ENCODE results near the gene FIG4. TPM values are rescaled to one million over a fixed set of nuclear protein-coding genes. Genes with fewer than 3 reads are reported as not detected.
"Not testable (repeated sequence)": the region's sequence is repeated elsewhere in the genome, so short reads cannot be mapped to it uniquely, and the experiment has no call there.

FIG4 gene
- total RNA-seq, 1 donor from 2014 or later: 13.0 TPM

DNA sequence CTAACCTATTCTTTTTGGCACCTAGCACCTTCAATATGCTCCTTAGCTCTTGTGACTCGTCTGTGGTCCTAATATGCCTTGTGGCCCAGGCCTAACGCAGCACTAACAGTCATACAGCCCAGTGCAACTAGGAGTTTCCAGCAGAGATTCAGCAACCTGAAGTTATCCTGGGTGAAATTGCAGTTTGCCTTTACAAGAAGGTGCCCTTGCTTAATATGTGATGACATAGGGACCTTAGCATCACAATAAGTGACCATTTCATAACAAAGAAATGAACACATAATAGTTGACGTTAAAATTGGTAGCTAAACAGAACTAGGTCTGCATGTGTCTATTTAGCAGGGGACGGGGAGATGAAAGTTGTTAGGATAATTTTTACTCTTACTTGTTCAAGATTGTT, 10.1 kb downstream of the FIG4 start:
- Mint-ChIP-seq H3K36me3 (ENCODE audit: low read depth) (peaks cover 2% of the 10 kb centered on the region), H3K4me3 (ENCODE audit: unreplicated experiment) (no peak overlapping the region), H3K9me3 (ENCODE audit: low read depth) (no peaks in the 10 kb centered on the region), H3K27me3 (ENCODE audit: low read depth) (no peaks in the 10 kb centered on the region), H3K27ac (ENCODE audit: unreplicated experiment) (no peak overlapping the region), H3K4me1 (ENCODE audit: low read depth) (peaks cover 8% of the 10 kb centered on the region)
- no peak for DNase-seq (ENCODE audit: low spot score)
- TF ChIP-seq, protein P1, sequence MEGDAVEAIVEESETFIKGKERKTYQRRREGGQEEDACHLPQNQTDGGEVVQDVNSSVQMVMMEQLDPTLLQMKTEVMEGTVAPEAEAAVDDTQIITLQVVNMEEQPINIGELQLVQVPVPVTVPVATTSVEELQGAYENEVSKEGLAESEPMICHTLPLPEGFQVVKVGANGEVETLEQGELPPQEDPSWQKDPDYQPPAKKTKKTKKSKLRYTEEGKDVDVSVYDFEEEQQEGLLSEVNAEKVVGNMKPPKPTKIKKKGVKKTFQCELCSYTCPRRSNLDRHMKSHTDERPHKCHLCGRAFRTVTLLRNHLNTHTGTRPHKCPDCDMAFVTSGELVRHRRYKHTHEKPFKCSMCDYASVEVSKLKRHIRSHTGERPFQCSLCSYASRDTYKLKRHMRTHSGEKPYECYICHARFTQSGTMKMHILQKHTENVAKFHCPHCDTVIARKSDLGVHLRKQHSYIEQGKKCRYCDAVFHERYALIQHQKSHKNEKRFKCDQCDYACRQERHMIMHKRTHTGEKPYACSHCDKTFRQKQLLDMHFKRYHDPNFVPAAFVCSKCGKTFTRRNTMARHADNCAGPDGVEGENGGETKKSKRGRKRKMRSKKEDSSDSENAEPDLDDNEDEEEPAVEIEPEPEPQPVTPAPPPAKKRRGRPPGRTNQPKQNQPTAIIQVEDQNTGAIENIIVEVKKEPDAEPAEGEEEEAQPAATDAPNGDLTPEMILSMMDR (IDR thresholded peaks at IDR 0.05): no peak

DNA sequence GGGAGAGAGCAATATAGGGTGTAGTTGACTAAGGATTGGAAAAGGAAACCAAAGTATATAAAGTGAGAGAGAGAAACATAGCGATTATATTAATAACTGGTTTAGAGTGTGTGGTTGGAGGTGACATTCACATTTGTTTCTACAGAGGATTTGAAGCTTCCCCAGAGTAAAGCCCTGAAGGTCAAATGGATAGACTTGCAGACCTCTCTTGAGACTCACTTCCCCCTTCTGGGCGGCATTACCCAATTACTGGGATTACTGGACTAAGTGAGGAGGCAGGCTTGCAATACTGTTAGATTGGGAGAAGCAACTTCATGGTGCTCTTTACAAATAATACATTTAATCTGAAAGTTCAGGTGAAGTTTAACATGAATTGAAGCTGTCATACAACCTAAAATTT, 10.7 kb downstream of the FIG4 start:
- TF ChIP-seq, protein P1 (IDR thresholded peaks at IDR 0.05): no peak
- no peaks in the 10 kb centered on the region for H3K36me3 Mint-ChIP-seq (ENCODE audit: low read depth)
- no peak for DNase-seq (ENCODE audit: low spot score)
- no peak overlapping the region for H3K27ac Mint-ChIP-seq (ENCODE audit: unreplicated experiment)
- H3K4me3 Mint-ChIP-seq (ENCODE audit: unreplicated experiment): no peak overlapping the region
- H3K27me3 Mint-ChIP-seq (ENCODE audit: low read depth): no peaks in the 10 kb centered on the region
- peaks cover 8% of the 10 kb centered on the region for H3K4me1 Mint-ChIP-seq (ENCODE audit: low read depth)
- no peaks in the 10 kb centered on the region for H3K9me3 Mint-ChIP-seq (ENCODE audit: low read depth)

DNA sequence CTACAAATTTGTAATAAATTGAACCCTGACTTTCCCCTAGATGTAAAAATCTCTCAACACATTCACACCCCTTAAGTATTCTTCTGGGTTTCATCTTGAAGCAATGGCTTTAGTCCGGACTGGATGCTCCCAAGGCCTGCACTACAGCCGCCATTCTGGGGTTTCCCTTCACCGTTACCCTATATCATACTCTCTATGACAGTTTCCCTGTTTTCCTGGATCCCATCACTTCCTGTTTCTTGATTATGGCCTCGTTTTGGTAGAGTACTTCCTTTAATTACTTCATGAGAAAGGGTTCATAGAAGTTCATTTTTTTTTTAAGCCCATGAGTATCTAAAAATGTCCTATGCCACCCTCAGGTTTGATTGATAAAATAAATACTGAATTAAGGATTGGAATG, 11.7 kb downstream of the FIG4 start:
- no peak overlapping the region for H3K27ac Mint-ChIP-seq (ENCODE audit: unreplicated experiment)
- TF ChIP-seq, protein P1 (IDR thresholded peaks at IDR 0.05): no peak
- H3K27me3 Mint-ChIP-seq (ENCODE audit: low read depth): no peaks in the 10 kb centered on the region
- no peak for DNase-seq (ENCODE audit: low spot score)
- no peaks in the 10 kb centered on the region for H3K36me3 Mint-ChIP-seq (ENCODE audit: low read depth)
- H3K4me3 Mint-ChIP-seq (ENCODE audit: unreplicated experiment): no peak overlapping the region
- H3K9me3 Mint-ChIP-seq (ENCODE audit: low read depth): no peaks in the 10 kb centered on the region
- H3K4me1 Mint-ChIP-seq (ENCODE audit: low read depth): peaks cover 3% of the 10 kb centered on the region

DNA sequence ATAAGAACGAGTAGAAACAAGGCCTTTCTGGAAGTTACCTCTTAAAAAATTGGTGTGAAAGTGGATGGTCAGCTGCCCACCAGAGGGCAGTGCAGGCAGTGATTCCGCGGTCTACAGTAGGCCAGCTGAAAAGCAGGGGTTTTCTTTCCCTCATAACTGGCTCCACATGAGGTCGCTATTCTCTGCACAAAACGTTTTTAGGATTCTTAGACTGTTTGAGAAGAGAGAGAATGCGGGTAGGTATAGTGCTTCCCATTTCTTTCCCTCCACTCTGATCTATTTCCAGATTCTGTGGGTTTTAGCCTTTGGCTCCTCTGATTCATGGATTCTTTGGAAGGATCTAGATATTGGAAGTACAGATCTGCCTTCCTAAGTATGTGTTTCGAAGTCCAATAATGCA, 14.2 kb downstream of the FIG4 start:
- no peak overlapping the region for H3K4me3 Mint-ChIP-seq (ENCODE audit: unreplicated experiment)
- H3K4me1 Mint-ChIP-seq (ENCODE audit: low read depth): peaks cover 3% of the 10 kb centered on the region
- peaks cover 20% of the 10 kb centered on the region for H3K9me3 Mint-ChIP-seq (ENCODE audit: low read depth)
- no peak overlapping the region for H3K27ac Mint-ChIP-seq (ENCODE audit: unreplicated experiment)
- TF ChIP-seq, protein P1 (IDR thresholded peaks at IDR 0.05): peak; percentile 100
- peaks cover 7% of the 10 kb centered on the region for H3K36me3 Mint-ChIP-seq (ENCODE audit: low read depth)
- DNase-seq (ENCODE audit: low spot score): no peak
- H3K27me3 Mint-ChIP-seq (ENCODE audit: low read depth): no peaks in the 10 kb centered on the region

DNA sequence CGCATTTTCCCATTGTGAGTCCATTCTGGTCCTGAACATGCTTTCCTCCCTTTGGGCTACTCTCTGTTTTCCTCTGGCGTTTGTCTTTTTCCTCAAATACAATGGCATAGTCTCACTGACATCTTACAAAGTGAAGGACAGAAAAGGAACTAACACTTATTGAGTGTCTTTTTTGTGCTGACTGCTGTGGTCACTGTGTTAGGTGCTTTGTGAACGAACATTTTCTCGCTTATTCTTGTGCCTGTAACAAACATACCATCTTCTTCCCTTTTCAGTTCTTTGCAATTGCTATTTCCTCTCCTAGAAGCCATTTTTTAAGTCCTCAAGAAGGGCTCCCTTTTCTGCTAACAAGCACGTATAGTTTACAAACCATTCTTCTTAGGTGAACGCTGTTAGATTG, 15.4 kb downstream of the FIG4 start:
- TF ChIP-seq, protein P1 (IDR thresholded peaks at IDR 0.05): no peak
- Mint-ChIP-seq H3K27ac (ENCODE audit: unreplicated experiment) (no peak overlapping the region), H3K36me3 (ENCODE audit: low read depth) (peaks cover 7% of the 10 kb centered on the region), H3K9me3 (ENCODE audit: low read depth) (peaks cover 25% of the 10 kb centered on the region), H3K27me3 (ENCODE audit: low read depth) (no peaks in the 10 kb centered on the region), H3K4me3 (ENCODE audit: unreplicated experiment) (no peak overlapping the region), H3K4me1 (ENCODE audit: low read depth) (peaks cover 3% of the 10 kb centered on the region)
- no peak for DNase-seq (ENCODE audit: low spot score)

DNA sequence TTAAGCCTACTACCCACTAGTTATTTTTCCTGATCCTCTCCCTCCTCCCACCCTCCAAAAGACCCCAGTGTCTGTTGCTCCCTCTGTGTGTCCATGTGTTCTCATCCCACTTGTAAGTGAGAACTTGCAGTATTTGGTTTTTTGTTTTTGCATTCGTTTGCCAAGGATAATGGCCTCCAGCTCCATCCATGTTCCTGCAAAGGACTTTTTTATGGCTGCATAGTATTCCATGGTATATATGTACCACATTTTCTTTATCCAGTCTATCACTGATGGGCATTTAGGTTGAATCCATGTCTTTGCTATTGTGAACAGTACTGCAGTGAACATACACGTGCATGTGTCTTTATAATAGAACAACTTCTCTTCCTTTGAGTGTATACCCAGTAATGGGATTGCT, 17.0 kb downstream of the FIG4 start:
- H3K9me3 Mint-ChIP-seq (ENCODE audit: low read depth): peaks cover 32% of the 10 kb centered on the region
- not testable (repeated sequence) for H3K27me3 Mint-ChIP-seq (ENCODE audit: low read depth); H3K27ac Mint-ChIP-seq (ENCODE audit: unreplicated experiment); DNase-seq (ENCODE audit: low spot score); H3K4me1 Mint-ChIP-seq (ENCODE audit: low read depth); H3K4me3 Mint-ChIP-seq (ENCODE audit: unreplicated experiment); H3K36me3 Mint-ChIP-seq (ENCODE audit: low read depth)

Measured in chondrocyte (in vitro differentiated cells).